Measurements from ENCODE around the gene SNX24. TPM values are rescaled to one million over a fixed set of nuclear protein-coding genes. Genes with fewer than 3 reads are reported as not detected.

SNX24 gene
- total RNA-seq, 1 donor from 2014 or later: 1.2 TPM

- no peaks in the 10 kb centered on the region for H3K9me3 Mint-ChIP-seq
- H3K4me3 Mint-ChIP-seq: no peak overlapping the region
- DNase-seq (ENCODE audit: low spot score): no peak
- no peaks in the 10 kb centered on the region for H3K4me1 Mint-ChIP-seq (ENCODE audit: low read depth)
- H3K27ac Mint-ChIP-seq: no peak overlapping the region
- intact Hi-C loops (cut with micrococcal nuclease): no loop called here
- H3K36me3 Mint-ChIP-seq (ENCODE audit: low read depth): no peaks in the 10 kb centered on the region
- peaks cover 3% of the 10 kb centered on the region for H3K27me3 Mint-ChIP-seq (ENCODE audit: insufficient read depth)
Observed at GRCh38 chr5:122984425-122984824, 139.0 kb downstream of the SNX24 start.

GRCh38 chr5:122985006-122985700, 139.7 kb downstream of the SNX24 start:
- Mint-ChIP-seq H3K27ac (no peak overlapping the region), H3K27me3 (ENCODE audit: insufficient read depth) (peaks cover 3% of the 10 kb centered on the region), H3K9me3 (no peaks in the 10 kb centered on the region), H3K4me1 (ENCODE audit: low read depth) (no peaks in the 10 kb centered on the region), H3K4me3 (no peak overlapping the region), H3K36me3 (ENCODE audit: low read depth) (no peaks in the 10 kb centered on the region)
- DNase-seq (ENCODE audit: low spot score): no peak
- intact Hi-C loops (cut with micrococcal nuclease): no loop called here

GRCh38 chr5:122985954-122986721, 140.7 kb downstream of the SNX24 start:
- no peak for DNase-seq (ENCODE audit: low spot score)

GRCh38 chr5:122996091-122996490, 150.7 kb downstream of the SNX24 start:
- intact Hi-C loops (cut with micrococcal nuclease): no loop called here
- H3K27me3 Mint-ChIP-seq (ENCODE audit: insufficient read depth): no peaks in the 10 kb centered on the region
- H3K27ac Mint-ChIP-seq: no peak overlapping the region
- H3K36me3 Mint-ChIP-seq (ENCODE audit: low read depth): no peaks in the 10 kb centered on the region
- H3K9me3 Mint-ChIP-seq: no peaks in the 10 kb centered on the region
- no peak for DNase-seq (ENCODE audit: low spot score)
- H3K4me3 Mint-ChIP-seq: no peak overlapping the region
- H3K4me1 Mint-ChIP-seq (ENCODE audit: low read depth): no peaks in the 10 kb centered on the region

More at GRCh38 chr5:122985954-122986721, 140.7 kb downstream of the SNX24 start:
- Mint-ChIP-seq H3K4me3 (no peak overlapping the region), H3K4me1 (ENCODE audit: low read depth) (no peaks in the 10 kb centered on the region), H3K9me3 (no peaks in the 10 kb centered on the region), H3K36me3 (ENCODE audit: low read depth) (no peaks in the 10 kb centered on the region), H3K27me3 (ENCODE audit: insufficient read depth) (no peaks in the 10 kb centered on the region), H3K27ac (no peak overlapping the region)
- intact Hi-C loops (cut with micrococcal nuclease): no loop called here

GRCh38 chr5:122997294-122997693, 151.9 kb downstream of the SNX24 start:
- no peak overlapping the region for H3K4me3 Mint-ChIP-seq
- no peak for DNase-seq (ENCODE audit: low spot score)
- H3K36me3 Mint-ChIP-seq (ENCODE audit: low read depth): no peaks in the 10 kb centered on the region
- H3K4me1 Mint-ChIP-seq (ENCODE audit: low read depth): no peaks in the 10 kb centered on the region
- H3K27ac Mint-ChIP-seq: no peak overlapping the region
- no peaks in the 10 kb centered on the region for H3K9me3 Mint-ChIP-seq
- intact Hi-C loops (cut with micrococcal nuclease): no loop called here
- no peaks in the 10 kb centered on the region for H3K27me3 Mint-ChIP-seq (ENCODE audit: insufficient read depth)

GRCh38 chr5:122999947-123000563, 154.6 kb downstream of the SNX24 start:
- intact Hi-C loops (cut with micrococcal nuclease): no loop called here

GRCh38 chr5:123000731-123001130, 155.3 kb downstream of the SNX24 start:
- Mint-ChIP-seq H3K4me1 (ENCODE audit: low read depth) (no peaks in the 10 kb centered on the region), H3K9me3 (no peaks in the 10 kb centered on the region), H3K4me3 (no peak overlapping the region), H3K36me3 (ENCODE audit: low read depth) (no peaks in the 10 kb centered on the region), H3K27ac (no peak overlapping the region), H3K27me3 (ENCODE audit: insufficient read depth) (no peaks in the 10 kb centered on the region)
- intact Hi-C loops (cut with micrococcal nuclease): no loop called here
- no peak for DNase-seq (ENCODE audit: low spot score)

More at GRCh38 chr5:122999947-123000563, 154.6 kb downstream of the SNX24 start:
- Mint-ChIP-seq H3K4me1 (ENCODE audit: low read depth) (no peaks in the 10 kb centered on the region), H3K4me3 (no peak overlapping the region), H3K36me3 (ENCODE audit: low read depth) (no peaks in the 10 kb centered on the region), H3K9me3 (no peaks in the 10 kb centered on the region), H3K27me3 (ENCODE audit: insufficient read depth) (no peaks in the 10 kb centered on the region), H3K27ac (no peak overlapping the region)
- no peak for DNase-seq (ENCODE audit: low spot score)

GRCh38 chr5:123001808-123002207, 156.4 kb downstream of the SNX24 start:
- Mint-ChIP-seq H3K4me1 (ENCODE audit: low read depth) (no peaks in the 10 kb centered on the region), H3K9me3 (no peaks in the 10 kb centered on the region), H3K27me3 (ENCODE audit: insufficient read depth) (no peaks in the 10 kb centered on the region), H3K36me3 (ENCODE audit: low read depth) (no peaks in the 10 kb centered on the region), H3K27ac (no peak overlapping the region), H3K4me3 (no peak overlapping the region)
- DNase-seq (ENCODE audit: low spot score): no peak
- intact Hi-C loops (cut with micrococcal nuclease): no loop called here

GRCh38 chr5:123007182-123007581, 161.8 kb downstream of the SNX24 start:
- Mint-ChIP-seq H3K36me3 (ENCODE audit: low read depth) (no peaks in the 10 kb centered on the region), H3K27me3 (ENCODE audit: insufficient read depth) (no peaks in the 10 kb centered on the region), H3K4me3 (no peak overlapping the region), H3K9me3 (no peaks in the 10 kb centered on the region), H3K4me1 (ENCODE audit: low read depth) (no peaks in the 10 kb centered on the region), H3K27ac (no peak overlapping the region)
- intact Hi-C loops (cut with micrococcal nuclease): no loop called here
- DNase-seq (ENCODE audit: low spot score): no peak

- Mint-ChIP-seq H3K9me3 (no peaks in the 10 kb centered on the region), H3K4me1 (ENCODE audit: low read depth) (no peaks in the 10 kb centered on the region), H3K4me3 (no peak overlapping the region), H3K27me3 (ENCODE audit: insufficient read depth) (no peaks in the 10 kb centered on the region), H3K36me3 (ENCODE audit: low read depth) (no peaks in the 10 kb centered on the region), H3K27ac (no peak overlapping the region)
- DNase-seq (ENCODE audit: low spot score): no peak
- intact Hi-C loops (cut with micrococcal nuclease): no loop called here
Observed at GRCh38 chr5:123007754-123008153, 162.3 kb downstream of the SNX24 start.

GRCh38 chr5:123012321-123012720, 166.9 kb downstream of the SNX24 start:
- no peaks in the 10 kb centered on the region for H3K27me3 Mint-ChIP-seq (ENCODE audit: insufficient read depth)
- H3K27ac Mint-ChIP-seq: no peak overlapping the region
- H3K36me3 Mint-ChIP-seq (ENCODE audit: low read depth): no peaks in the 10 kb centered on the region
- no peaks in the 10 kb centered on the region for H3K9me3 Mint-ChIP-seq
- no peak for DNase-seq (ENCODE audit: low spot score)
- H3K4me1 Mint-ChIP-seq (ENCODE audit: low read depth): no peaks in the 10 kb centered on the region
- H3K4me3 Mint-ChIP-seq: no peak overlapping the region
- intact Hi-C loops (cut with micrococcal nuclease): no loop called here

GRCh38 chr5:123014689-123015088, 169.3 kb downstream of the SNX24 start:
- DNase-seq (ENCODE audit: low spot score): no peak
- Mint-ChIP-seq H3K4me1 (ENCODE audit: low read depth) (no peaks in the 10 kb centered on the region), H3K9me3 (no peaks in the 10 kb centered on the region), H3K27ac (no peak overlapping the region), H3K36me3 (ENCODE audit: low read depth) (no peaks in the 10 kb centered on the region), H3K27me3 (ENCODE audit: insufficient read depth) (no peaks in the 10 kb centered on the region), H3K4me3 (no peak overlapping the region)
- intact Hi-C loops (cut with micrococcal nuclease): no loop called here

- no peaks in the 10 kb centered on the region for H3K36me3 Mint-ChIP-seq (ENCODE audit: low read depth)
- no peak for DNase-seq (ENCODE audit: low spot score)
- H3K9me3 Mint-ChIP-seq: no peaks in the 10 kb centered on the region
- H3K4me3 Mint-ChIP-seq: no peak overlapping the region
- no peak overlapping the region for H3K27ac Mint-ChIP-seq
- intact Hi-C loops (cut with micrococcal nuclease): no loop called here
- no peaks in the 10 kb centered on the region for H3K4me1 Mint-ChIP-seq (ENCODE audit: low read depth)
- H3K27me3 Mint-ChIP-seq (ENCODE audit: insufficient read depth): no peaks in the 10 kb centered on the region
Observed at GRCh38 chr5:123028222-123028621, 182.8 kb downstream of the SNX24 start.
